A204.1 (cell line): ENCODE results near the gene PXN.

ENCODE experiments used
- FAIRE-seq: peaks from 2 replicates; lab custom pipeline; 2012; peaks lifted over from hg19 to GRCh38; lab: Jason Lieb, UNC

PXN gene

GRCh38 chr12:120167529-120168095 is 97.9 kb downstream of the PXN start:
- FAIRE-seq: no peak

GRCh38 chr12:120164293-120164692 is 101.2 kb downstream of the PXN start:
- FAIRE-seq: no peak

GRCh38 chr12:120162763-120163162 is 102.8 kb downstream of the PXN start:
- FAIRE-seq: no peak

- no peak for FAIRE-seq
Observed at GRCh38 chr12:120161852-120162251, 103.7 kb downstream of the PXN start.
